GM12892 (cell line): ENCODE measurements around the gene DGKB.

Source experiments
- POLR2A ChIP-seq: IDR thresholded peaks from 2 replicates; pipeline ENCODE4 v1.6.1; 2011; ENCODE audit warnings: low read depth, low read length, control low read depth
- POLR2AphosphoS5 ChIP-seq: IDR thresholded peaks from 2 replicates; pipeline ENCODE4 v1.6.1; 2011; ENCODE audit warnings: low read depth, low read length, control low read depth
- TAF1 ChIP-seq: IDR thresholded peaks from 2 replicates; pipeline ENCODE4 v1.6.1; 2011; ENCODE audit warnings: low read depth, mild to moderate bottlenecking, control low read depth, low read length, borderline replicate concordance

DNA sequence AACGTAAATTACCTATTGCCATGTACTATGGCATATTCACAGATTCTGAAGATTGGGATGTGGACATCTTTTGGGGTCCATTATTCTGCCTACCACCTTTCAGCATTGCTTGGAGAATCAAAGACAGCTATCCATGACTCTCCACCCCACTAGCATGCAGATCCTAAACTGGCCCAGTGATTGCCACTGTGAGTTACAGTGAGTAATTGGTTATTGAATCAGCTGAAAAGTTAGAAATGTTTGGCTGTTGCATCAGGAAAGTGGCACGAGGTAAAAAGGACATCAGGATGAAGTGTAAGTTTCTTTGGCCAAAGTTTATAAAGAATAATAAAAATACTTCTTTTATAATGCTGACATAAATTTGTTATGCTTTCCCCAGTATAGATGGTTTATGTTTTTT, 764.9 kb downstream of the DGKB start:
- no peak for TF ChIP-seq POLR2A
- TF ChIP-seq TAF1 = no peak
- no peak for TF ChIP-seq POLR2AphosphoS5
